Measurements from ENCODE around the gene CD79A.

- TF ChIP-seq EZH2 (IDR thresholded peaks at IDR 0.05): no peak
- no peak for TF ChIP-seq FOXP2 (optimal IDR thresholded peaks at IDR 0.05; ENCODE audit: control extremely low read depth, extremely low read length, insufficient read depth)
Observed at GRCh38 chr19:41915776-41916414, 38.8 kb downstream of the CD79A start.
